Adipose tissue (tissue), 3 donors: Measurements from ENCODE around the gene TPRN. TPM values are rescaled to one million over a fixed set of nuclear protein-coding genes. Genes with fewer than 3 reads are reported as not detected.

Source experiments
- H3K27ac ChIP-seq: one replicate; pipeline ENCODE4 v1.5.1; 2013; ENCODE audit warnings: low read depth, low read length
- WGBS, 3 donors: extraction: QIAGEN DNeasy Blood & Tissue Kit; methylation state at CpG; one replicate each; pipeline ENCODE4 v1.1.7; 2013; 5-methylcytosine and 5-hydroxymethylcytosine counted together
- polyA plus RNA-seq, 3 donors: library from polyadenylated mRNA; stranded (reverse); fragments of 200-250 nt; gene quantifications; one replicate each; pipeline ENCODE4 v1.2.3, GENCODE V29; 2013
- donor health status: healthy with polysubstance abuse.
- donor health status: Bipolar disorder and iron deficiency.
- donor health status: healthy.

Gene TPRN
- polyA plus RNA-seq, 3 donors = 4.3 to 67.8 (median 4.5) TPM

GRCh38 chr9:137237759-137238726, 37.5 kb upstream of the TPRN start:
- no peak overlapping the region for H3K27ac ChIP-seq
- WGBS, 3 donors = 60 to 81% (median 80%) methylated on average over 13 of the region's 13 CpGs

GRCh38 chr9:137236936-137237421, 36.4 kb upstream of the TPRN start:
- H3K27ac ChIP-seq = no peak overlapping the region
- 31 to 37% (median 37%) methylated on average over 11 of the region's 11 CpGs for WGBS, 3 donors

- H3K27ac ChIP-seq = no peak overlapping the region
These were observed 35.8 kb upstream of the TPRN start for GRCh38 chr9:137236238-137236935.

GRCh38 chr9:137235424-137236237, 35.1 kb upstream of the TPRN start:
- no peak overlapping the region for H3K27ac ChIP-seq
- 61 to 67% (median 66%) methylated on average over 28 to 35 of the region's 35 CpGs for WGBS, 3 donors

More at GRCh38 chr9:137236238-137236935, 35.8 kb upstream of the TPRN start:
- WGBS, 3 donors = 8 to 10% (median 9%) methylated on average over 30 to 31 of the region's 31 CpGs

GRCh38 chr9:137234758-137235423, 34.4 kb upstream of the TPRN start:
- WGBS, 3 donors = 65 to 82% (median 72%) methylated on average over 17 to 18 of the region's 18 CpGs
- no peak overlapping the region for H3K27ac ChIP-seq

- H3K27ac ChIP-seq = no peak overlapping the region
- WGBS, 3 donors = 47 to 54% (median 49%) methylated on average over 32 to 40 of the region's 40 CpGs
These were observed 33.6 kb upstream of the TPRN start for GRCh38 chr9:137234055-137234697.

- H3K27ac ChIP-seq = no peak overlapping the region
These were observed 32.8 kb upstream of the TPRN start for GRCh38 chr9:137233143-137233980.

GRCh38 chr9:137232510-137232909, 32.0 kb upstream of the TPRN start:
- WGBS, 3 donors = 66 to 87% (median 75%) methylated on average over 21 to 24 of the region's 24 CpGs
- no peak overlapping the region for H3K27ac ChIP-seq

More at GRCh38 chr9:137233143-137233980, 32.8 kb upstream of the TPRN start:
- 69 to 78% (median 74%) methylated on average over 26 to 40 of the region's 40 CpGs for WGBS, 3 donors

GRCh38 chr9:137232101-137232500, 31.6 kb upstream of the TPRN start:
- H3K27ac ChIP-seq = no peak overlapping the region
- 57 to 78% (median 69%) methylated on average over 10 of the region's 10 CpGs for WGBS, 3 donors

- 79 to 89% (median 81%) methylated on average over 22 to 23 of the region's 23 CpGs for WGBS, 3 donors
- H3K27ac ChIP-seq = no peak overlapping the region
These were observed 31.0 kb upstream of the TPRN start for GRCh38 chr9:137231372-137232039.

GRCh38 chr9:137230705-137231371, 30.3 kb upstream of the TPRN start, which contains the start of gene SLC34A3:
SLC34A3 (plus strand) TSS chr9:137230901; CDS start chr9:137231703, 802 bp downstream.
- H3K27ac ChIP-seq = no peak within 1 kb of the TSS
- 62 to 72% (median 72%) methylated on average over 14 of the region's 14 CpGs for WGBS, 3 donors

- H3K27ac ChIP-seq = no peak overlapping the region
- WGBS, 3 donors = 57 to 63% (median 59%) methylated on average over 24 to 31 of the region's 31 CpGs
These were observed 29.6 kb upstream of the TPRN start for GRCh38 chr9:137229903-137230704.

- WGBS, 3 donors = 59 to 73% (median 61%) methylated on average over 26 to 27 of the region's 27 CpGs
- no peak overlapping the region for H3K27ac ChIP-seq
These were observed 28.7 kb upstream of the TPRN start for GRCh38 chr9:137228968-137229896.

GRCh38 chr9:137228506-137228967, 28.0 kb upstream of the TPRN start:
- H3K27ac ChIP-seq = no peak overlapping the region
- 53 to 57% (median 56%) methylated on average over 27 to 29 of the region's 29 CpGs for WGBS, 3 donors
